ENCODE results near the gene PRKAB1. TPM values are rescaled to one million over a fixed set of nuclear protein-coding genes. Genes with fewer than 3 reads are reported as not detected.

Gene PRKAB1
- total RNA-seq, 1 donor from 2014 or later = 22.7 TPM

DNA sequence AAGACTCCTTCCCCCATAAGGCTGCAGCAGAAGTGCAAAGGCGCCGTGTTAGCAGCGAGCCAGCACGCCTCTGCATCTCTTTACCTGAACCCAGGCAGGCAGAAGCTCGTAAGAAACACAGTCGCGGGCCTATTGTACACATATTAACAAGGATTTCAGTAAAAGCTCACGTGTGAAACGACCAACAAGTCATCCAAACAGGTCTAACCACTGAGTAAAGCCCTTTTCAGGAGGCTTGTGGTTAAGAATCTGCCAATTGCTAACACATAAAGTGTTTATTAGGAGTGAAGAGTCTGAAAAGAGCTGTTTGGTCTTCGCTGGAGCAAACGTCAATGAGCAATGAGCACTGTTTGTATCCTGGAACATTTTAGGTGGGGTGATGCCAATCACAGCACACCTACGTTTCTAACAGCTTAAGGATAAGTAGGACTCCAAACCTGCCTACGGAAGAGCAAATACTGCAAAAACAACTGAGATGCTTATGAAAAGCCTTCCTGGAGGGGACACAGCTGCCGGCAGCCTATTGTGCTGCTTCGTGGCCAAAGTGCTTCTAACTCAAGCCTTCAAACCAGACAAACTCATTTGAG, 43.1 kb downstream of the PRKAB1 start:
- H3K4me3 ChIP-seq (ENCODE audit: insufficient read depth, low read depth, low read length) = no peak overlapping the region
- no peak for FAIRE-seq
- no peaks in the 10 kb centered on the region for H3K9me3 ChIP-seq (ENCODE audit: insufficient read depth, low read depth, low read length)
- no peaks in the 10 kb centered on the region for H3K27me3 Mint-ChIP-seq (ENCODE audit: low read depth, unreplicated experiment)
- no peak overlapping the region for H3K4me2 ChIP-seq (ENCODE audit: low read length)
- no peak overlapping the region for H3K9ac ChIP-seq (ENCODE audit: low read length)
- no peak for TF ChIP-seq EZH2 (IDR thresholded peaks at IDR 0.05; ENCODE audit: insufficient read depth, low read length)
- H3K9me3 Mint-ChIP-seq (ENCODE audit: unreplicated experiment) = peaks cover 3% of the 10 kb centered on the region
- H4K20me1 ChIP-seq (ENCODE audit: insufficient read depth, low read length) = no peaks in the 10 kb centered on the region
- H3K27ac Mint-ChIP-seq (ENCODE audit: unreplicated experiment) = no peak overlapping the region
- H2AFZ ChIP-seq (ENCODE audit: low read depth, low read length) = no peak overlapping the region
- H3K4me1 ChIP-seq (ENCODE audit: insufficient read depth, low read length) = peaks cover 4% of the 10 kb centered on the region
- no peaks in the 10 kb centered on the region for H3K79me2 ChIP-seq (ENCODE audit: insufficient read depth, low read length)
- H3K36me3 Mint-ChIP-seq (ENCODE audit: low read depth, unreplicated experiment) = peaks cover 2% of the 10 kb centered on the region
- H3K4me3 Mint-ChIP-seq (ENCODE audit: unreplicated experiment) = no peak overlapping the region
- H3K4me1 Mint-ChIP-seq (ENCODE audit: low read depth, unreplicated experiment) = peaks cover 8% of the 10 kb centered on the region
- DNase-seq (ENCODE audit: low read depth) = no peak
- H3K27me3 ChIP-seq (ENCODE audit: insufficient read depth, low read length) = no peaks in the 10 kb centered on the region
- peaks cover 21% of the 10 kb centered on the region for H3K36me3 ChIP-seq (ENCODE audit: insufficient read depth, low read length)
- no peak overlapping the region for H3K27ac ChIP-seq (ENCODE audit: low read depth, low read length)

DNA sequence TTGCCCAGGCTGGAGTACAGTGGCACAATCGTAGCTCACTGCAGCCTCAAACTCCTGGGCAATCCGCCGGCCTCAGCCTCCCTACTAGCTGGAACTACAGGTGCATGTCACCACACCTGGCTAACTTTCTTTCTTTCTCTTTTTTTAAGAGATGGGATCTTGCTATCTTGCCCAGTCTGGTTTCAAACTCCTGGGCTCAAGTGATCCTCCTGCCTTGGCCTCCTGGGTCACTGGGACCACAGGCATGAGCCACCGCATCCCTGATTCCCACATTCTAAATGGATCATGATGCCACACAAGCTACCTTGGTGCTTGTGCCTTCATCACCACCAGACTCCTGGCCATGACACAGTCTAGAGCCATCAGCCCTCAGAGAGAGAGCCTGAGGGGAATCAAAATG, 43.8 kb downstream of the PRKAB1 start:
- H3K9me3 Mint-ChIP-seq (ENCODE audit: unreplicated experiment) = peaks cover 3% of the 10 kb centered on the region
- Histone ChIP-seq H3K36me3 (ENCODE audit: insufficient read depth, low read length) (peaks cover 21% of the 10 kb centered on the region), H3K27me3 (ENCODE audit: insufficient read depth, low read length) (no peaks in the 10 kb centered on the region), H2AFZ (ENCODE audit: low read depth, low read length) (no peak overlapping the region), H3K9ac (ENCODE audit: low read length) (no peak overlapping the region), H3K79me2 (ENCODE audit: insufficient read depth, low read length) (no peaks in the 10 kb centered on the region), H4K20me1 (ENCODE audit: insufficient read depth, low read length) (no peaks in the 10 kb centered on the region), H3K9me3 (ENCODE audit: insufficient read depth, low read depth, low read length) (no peaks in the 10 kb centered on the region), H3K27ac (ENCODE audit: low read depth, low read length) (no peak overlapping the region), H3K4me2 (ENCODE audit: low read length) (no peak overlapping the region), H3K4me1 (ENCODE audit: insufficient read depth, low read length) (peaks cover 9% of the 10 kb centered on the region), H3K4me3 (ENCODE audit: insufficient read depth, low read depth, low read length) (no peak overlapping the region)
- TF ChIP-seq, protein P1, sequence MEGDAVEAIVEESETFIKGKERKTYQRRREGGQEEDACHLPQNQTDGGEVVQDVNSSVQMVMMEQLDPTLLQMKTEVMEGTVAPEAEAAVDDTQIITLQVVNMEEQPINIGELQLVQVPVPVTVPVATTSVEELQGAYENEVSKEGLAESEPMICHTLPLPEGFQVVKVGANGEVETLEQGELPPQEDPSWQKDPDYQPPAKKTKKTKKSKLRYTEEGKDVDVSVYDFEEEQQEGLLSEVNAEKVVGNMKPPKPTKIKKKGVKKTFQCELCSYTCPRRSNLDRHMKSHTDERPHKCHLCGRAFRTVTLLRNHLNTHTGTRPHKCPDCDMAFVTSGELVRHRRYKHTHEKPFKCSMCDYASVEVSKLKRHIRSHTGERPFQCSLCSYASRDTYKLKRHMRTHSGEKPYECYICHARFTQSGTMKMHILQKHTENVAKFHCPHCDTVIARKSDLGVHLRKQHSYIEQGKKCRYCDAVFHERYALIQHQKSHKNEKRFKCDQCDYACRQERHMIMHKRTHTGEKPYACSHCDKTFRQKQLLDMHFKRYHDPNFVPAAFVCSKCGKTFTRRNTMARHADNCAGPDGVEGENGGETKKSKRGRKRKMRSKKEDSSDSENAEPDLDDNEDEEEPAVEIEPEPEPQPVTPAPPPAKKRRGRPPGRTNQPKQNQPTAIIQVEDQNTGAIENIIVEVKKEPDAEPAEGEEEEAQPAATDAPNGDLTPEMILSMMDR (IDR thresholded peaks at IDR 0.05; ENCODE audit: insufficient read depth, low read depth, low read length) = no peak
- TF ChIP-seq EZH2 (IDR thresholded peaks at IDR 0.05; ENCODE audit: insufficient read depth, low read length) = no peak
- H3K4me1 Mint-ChIP-seq (ENCODE audit: low read depth, unreplicated experiment) = peaks cover 12% of the 10 kb centered on the region
- H3K27ac Mint-ChIP-seq (ENCODE audit: unreplicated experiment) = no peak overlapping the region
- peaks cover 2% of the 10 kb centered on the region for H3K36me3 Mint-ChIP-seq (ENCODE audit: low read depth, unreplicated experiment)
- FAIRE-seq (no peak), DNase-seq (ENCODE audit: low read depth) (no peak)
- no peak overlapping the region for H3K4me3 Mint-ChIP-seq (ENCODE audit: unreplicated experiment)
- no peaks in the 10 kb centered on the region for H3K27me3 Mint-ChIP-seq (ENCODE audit: low read depth, unreplicated experiment)

DNA sequence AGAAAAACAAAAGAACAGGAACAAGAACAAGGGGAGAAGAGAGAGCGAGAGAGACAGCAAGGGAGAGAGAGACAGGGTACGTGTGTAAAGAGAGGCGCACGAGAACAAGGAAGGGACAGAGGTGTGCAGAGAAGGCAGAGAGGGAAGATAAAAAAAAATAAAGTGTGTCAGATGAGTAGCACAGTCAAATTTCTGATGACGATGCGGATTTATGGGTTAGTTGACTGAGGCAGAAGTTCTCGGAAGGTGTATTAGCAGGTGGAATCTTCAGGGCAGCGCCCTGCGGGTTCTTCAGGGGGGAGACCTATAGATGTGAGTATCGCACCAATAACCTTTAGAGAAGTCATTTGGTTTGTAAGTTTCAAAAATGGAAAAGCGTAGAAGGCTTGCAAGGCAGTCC, 44.8 kb downstream of the PRKAB1 start:
- H3K4me3 Mint-ChIP-seq (ENCODE audit: unreplicated experiment) = no peak overlapping the region
- Histone ChIP-seq H3K4me1 (ENCODE audit: insufficient read depth, low read length) (peaks cover 11% of the 10 kb centered on the region), H3K79me2 (ENCODE audit: insufficient read depth, low read length) (no peaks in the 10 kb centered on the region), H2AFZ (ENCODE audit: low read depth, low read length) (no peak overlapping the region), H3K4me3 (ENCODE audit: insufficient read depth, low read depth, low read length) (no peak overlapping the region), H3K4me2 (ENCODE audit: low read length) (no peak overlapping the region), H3K27me3 (ENCODE audit: insufficient read depth, low read length) (no peaks in the 10 kb centered on the region), H3K9ac (ENCODE audit: low read length) (no peak overlapping the region), H3K36me3 (ENCODE audit: insufficient read depth, low read length) (peaks cover 21% of the 10 kb centered on the region), H3K9me3 (ENCODE audit: insufficient read depth, low read depth, low read length) (no peaks in the 10 kb centered on the region), H3K27ac (ENCODE audit: low read depth, low read length) (no peak overlapping the region), H4K20me1 (ENCODE audit: insufficient read depth, low read length) (no peaks in the 10 kb centered on the region)
- DNase-seq (ENCODE audit: low read depth) = no peak
- no peaks in the 10 kb centered on the region for H3K27me3 Mint-ChIP-seq (ENCODE audit: low read depth, unreplicated experiment)
- H3K27ac Mint-ChIP-seq (ENCODE audit: unreplicated experiment) = no peak overlapping the region
- TF ChIP-seq, protein P1 (IDR thresholded peaks at IDR 0.05; ENCODE audit: insufficient read depth, low read depth, low read length) = no peak
- TF ChIP-seq EZH2 (IDR thresholded peaks at IDR 0.05; ENCODE audit: insufficient read depth, low read length) = no peak
- H3K4me1 Mint-ChIP-seq (ENCODE audit: low read depth, unreplicated experiment) = peaks cover 13% of the 10 kb centered on the region
- H3K9me3 Mint-ChIP-seq (ENCODE audit: unreplicated experiment) = peaks cover 3% of the 10 kb centered on the region
- FAIRE-seq = no peak
- H3K36me3 Mint-ChIP-seq (ENCODE audit: low read depth, unreplicated experiment) = peaks cover 2% of the 10 kb centered on the region
